NOMO-1 (cell line): Measurements from ENCODE around the gene PSMA5.
A peak's percentile ranks its signal among the peaks of the same experiment; 100 is the strongest.

Experiments
- DNase-seq, 2 experiments: peaks; one replicate each; lab custom pipeline; 2025; ENCODE audit not compliant: unreplicated experiment in 2 of 2; lab: John Stamatoyannopoulos, UW

PSMA5 gene

DNA sequence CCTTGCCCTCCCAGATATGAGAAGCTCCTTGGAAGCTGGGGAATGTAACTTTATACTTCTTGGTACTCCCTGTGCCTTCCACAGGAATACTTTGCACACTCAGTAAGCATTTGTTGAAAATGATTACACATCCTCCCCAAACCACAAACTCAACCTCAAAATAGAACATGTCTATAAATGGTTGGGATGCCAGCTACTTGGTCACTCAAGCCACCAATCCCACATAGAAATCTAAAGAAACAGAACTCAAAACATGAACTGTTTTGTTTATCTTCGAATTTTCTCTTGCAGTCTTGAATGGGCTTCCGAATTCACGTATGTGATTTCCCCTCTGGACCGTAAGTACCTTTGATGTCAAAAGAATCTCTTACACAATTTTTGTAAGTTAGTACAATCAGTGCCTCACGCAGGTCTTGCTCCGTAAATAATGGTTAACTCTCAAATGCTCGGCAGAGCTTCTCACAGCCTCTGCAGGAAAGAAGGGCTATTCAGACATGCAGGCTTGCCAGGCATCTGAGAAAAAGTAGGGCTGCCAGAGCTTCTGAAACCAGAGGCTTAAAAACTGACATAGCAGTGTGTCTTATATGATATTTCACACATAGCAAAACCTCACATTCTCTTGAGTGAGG is 55.4 kb downstream of the PSMA5 start:
- DNase-seq = peak; percentile 17 to 51

DNA sequence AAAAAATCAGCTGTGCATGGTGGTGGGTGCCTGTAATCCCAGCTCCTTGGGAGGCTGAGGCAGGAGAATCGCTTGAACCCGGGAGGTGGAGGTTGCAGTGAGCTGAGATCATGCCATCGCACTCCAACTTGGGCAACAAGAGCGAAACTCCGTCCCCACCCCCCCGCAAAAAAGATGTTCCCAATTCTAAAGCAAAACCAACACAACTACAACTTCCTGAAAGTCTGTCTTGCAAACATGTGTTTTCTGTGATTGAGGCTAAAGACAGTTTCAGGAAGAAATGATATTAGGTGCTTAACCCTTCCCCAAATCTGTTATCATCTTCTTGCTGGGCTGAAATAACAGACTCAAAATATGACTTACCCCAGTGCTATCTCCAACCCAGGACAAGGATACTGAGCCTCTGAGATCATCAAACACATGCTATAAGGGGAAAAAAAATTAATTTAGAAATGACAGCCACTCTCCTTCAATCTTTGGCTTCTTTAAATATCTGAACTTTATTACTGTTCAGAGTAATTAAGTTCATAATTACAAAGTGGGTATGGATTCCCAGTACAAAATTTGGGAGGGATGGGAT is 57.0 kb downstream of the PSMA5 start:
- peak; percentile 44 to 64 for DNase-seq

DNA sequence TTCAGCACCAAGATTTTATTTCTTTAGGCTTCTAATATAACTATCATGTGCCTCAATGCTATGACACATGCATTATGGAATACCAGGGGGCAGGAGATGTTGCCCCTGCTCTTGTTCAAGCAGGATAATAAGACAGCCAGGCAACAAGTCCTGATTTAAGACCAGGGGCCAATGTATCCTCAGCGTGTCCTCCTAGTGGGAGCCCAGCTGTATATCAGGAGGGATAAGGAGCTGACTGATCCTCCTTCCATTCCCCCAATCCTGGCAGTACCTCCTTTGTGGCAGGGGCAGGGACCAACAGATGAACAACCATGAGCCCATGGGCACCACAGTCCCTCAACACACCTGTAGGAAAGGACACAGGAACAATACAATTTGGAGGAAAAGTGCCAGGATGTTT is 57.8 kb downstream of the PSMA5 start:
- DNase-seq = no peak

DNA sequence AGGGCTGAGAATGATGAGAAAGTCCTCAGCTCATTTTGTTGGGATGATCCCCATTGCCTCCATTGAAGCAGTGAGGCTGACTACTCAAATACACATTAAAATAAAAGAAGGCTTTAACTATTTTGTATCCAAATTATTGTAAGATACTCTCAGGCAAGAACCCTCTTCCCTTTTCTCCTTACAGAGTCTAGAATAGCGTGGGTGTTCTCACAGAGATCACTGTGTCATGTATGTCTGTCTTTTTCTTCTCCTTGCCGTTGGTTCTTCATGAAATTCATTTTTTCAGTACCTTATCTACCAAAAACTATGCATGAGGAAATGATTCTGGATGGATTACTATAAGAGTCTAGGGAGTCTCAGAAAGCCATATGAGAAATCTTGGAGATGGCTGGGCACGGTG is 58.6 kb downstream of the PSMA5 start:
- no peak for DNase-seq

DNA sequence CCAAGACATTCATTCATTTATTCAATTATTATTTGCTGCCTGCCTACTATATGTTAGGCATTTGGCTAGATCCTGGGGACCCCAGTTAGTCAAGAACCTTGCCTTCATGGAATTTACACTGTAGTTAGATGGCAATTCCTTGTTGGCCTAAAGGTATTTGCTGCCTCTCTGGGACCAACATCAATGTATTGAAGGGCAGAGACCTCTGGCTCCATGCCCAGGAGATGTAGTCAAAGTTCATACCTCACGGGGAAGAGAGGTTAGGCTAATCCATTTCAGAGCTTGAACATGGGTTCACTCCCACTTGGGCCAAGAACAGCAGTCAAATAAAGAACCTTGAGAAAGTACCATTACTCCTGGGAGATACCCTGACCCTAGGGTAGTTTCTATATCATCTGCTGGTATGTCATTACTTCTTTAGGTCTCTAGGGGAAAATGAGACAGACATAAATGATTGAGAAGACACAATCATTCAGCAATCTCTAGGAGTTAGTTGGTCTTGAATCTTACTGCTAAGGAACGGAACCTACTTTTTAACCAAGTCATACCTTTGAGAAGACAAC is 60.5 kb downstream of the PSMA5 start:
- DNase-seq = no peak

DNA sequence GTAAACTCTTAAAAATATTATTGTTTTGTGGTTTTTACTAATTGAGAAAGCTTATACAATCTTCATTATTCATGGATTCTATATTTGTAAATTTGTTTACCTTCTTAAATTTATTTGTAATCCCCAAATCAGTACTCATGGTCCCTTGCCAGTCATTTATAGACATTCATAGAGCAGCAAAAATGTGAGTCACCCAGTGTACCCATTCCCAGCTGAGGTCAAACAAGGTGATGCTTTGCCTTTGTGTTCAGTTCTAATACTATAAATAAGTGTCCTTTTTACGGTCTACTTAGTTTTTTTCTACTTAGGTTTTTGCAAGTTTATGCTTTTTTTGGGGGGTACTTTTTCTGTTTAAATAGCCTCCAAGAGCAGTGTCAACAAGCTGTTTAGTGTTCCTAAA is 64.6 kb downstream of the PSMA5 start:
- no peak for DNase-seq

DNA sequence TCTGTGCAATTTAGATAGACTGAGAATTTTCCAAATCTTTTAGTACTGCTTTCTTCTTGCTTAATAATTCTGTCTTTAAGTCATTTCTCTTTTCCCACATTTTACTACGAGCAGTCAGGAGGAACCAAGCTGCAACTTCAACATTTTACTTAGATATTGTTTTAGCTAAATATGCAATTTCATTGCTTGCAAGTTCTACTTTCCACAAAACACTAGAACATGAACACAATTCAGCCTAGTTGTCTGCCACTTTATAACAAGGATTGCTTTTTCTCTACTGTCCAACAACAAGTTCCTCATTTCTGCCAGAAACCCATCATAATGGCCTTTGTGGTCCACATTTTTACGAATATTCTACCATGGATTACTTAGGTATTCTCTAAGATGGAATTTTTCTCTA is 65.2 kb downstream of the PSMA5 start:
- peak; percentile 4 to 39 for DNase-seq

DNA sequence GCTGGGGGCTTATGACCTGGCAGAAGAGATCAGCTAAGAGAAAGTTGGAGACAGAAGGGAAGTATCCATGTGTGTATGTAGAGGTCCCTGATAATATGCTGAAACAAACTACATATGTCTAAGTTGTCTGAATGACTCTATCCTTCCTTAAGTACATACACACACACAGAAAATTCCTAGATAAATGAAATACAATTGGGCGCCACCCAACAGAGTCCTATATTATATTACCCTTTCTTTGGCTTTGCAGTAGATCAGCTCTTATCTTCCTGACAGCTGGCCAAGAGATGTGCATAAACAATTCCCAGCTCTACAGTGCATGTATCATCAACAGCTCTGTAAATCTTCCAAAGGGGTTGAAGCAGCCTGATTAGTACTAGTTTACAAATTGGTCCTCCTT is 68.6 kb downstream of the PSMA5 start:
- no peak for DNase-seq

DNA sequence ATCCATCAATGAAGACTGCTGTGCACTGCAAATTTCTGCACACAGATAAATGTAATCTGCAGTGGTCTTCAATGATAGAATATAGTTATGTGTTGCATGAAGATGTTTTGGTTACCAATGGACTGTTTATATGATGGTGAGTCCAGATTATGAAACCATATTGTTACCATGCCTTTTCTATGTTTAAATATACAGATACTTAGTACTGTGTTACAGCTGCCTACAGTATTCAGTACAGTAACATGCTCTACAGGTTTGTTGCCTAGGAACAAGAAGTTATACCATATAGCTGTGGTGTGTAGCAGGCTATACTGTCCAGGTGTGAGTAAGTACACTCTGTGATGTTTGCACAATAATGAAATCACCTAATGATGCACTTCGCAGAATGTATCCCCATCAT is 69.3 kb downstream of the PSMA5 start:
- no peak for DNase-seq

DNA sequence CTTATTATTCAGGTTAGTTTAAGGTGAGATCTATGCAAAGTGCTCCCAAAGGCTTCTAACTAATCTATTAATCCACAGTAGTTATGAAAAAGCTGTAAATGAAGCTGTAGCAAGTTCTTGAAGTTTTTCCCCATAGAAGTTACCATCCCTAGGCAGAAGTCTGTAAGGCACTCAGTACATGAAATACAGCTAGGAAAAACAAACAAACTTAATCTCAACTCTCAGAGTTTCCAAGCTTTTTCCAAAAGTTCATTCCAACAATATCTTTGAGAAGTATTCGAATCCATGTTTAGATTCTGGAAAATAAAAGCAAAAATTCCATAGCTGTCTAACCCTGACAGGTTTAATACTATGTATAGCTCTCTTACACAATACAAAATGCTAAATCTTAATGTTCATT is 69.7 kb downstream of the PSMA5 start:
- no peak for DNase-seq

DNA sequence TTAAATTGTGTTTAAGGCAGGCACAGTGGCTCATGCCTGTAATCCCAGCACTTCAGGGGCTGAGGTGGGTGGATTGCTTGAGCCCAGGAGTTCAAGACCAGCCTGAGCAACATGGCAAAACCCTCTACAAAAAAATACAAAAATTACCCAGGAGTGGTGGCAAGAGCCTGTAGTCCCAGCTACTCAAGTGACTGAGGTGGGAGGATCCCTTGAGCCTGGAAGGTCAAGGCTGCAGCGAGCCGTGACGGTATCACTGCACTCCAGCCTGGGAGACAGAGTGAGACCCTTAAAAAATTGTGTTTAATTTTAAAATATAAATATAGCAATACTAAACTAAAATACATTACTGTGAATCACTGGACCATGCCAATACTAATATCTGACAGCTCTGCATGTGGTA is 71.3 kb downstream of the PSMA5 start:
- no peak for DNase-seq

DNA sequence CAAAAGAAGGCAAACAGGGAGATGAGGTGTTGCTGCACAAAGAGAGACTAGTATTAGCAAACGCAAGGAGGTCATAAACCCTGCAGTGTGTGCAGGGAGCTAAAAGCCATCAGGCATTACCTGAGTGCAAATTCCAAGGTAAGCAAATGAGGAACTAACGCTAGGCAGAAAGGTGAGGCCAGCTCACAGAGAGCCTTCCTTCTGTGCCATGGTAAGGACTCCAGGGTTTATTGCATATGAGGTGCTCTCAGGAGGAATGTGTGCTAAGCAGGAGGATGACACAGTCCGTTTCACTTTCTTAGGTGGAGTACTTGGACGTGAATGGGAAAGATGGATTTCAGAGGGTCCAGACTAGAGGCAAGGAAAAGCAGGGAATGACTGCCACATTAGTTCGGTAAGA is 74.8 kb downstream of the PSMA5 start:
- no peak for DNase-seq

DNA sequence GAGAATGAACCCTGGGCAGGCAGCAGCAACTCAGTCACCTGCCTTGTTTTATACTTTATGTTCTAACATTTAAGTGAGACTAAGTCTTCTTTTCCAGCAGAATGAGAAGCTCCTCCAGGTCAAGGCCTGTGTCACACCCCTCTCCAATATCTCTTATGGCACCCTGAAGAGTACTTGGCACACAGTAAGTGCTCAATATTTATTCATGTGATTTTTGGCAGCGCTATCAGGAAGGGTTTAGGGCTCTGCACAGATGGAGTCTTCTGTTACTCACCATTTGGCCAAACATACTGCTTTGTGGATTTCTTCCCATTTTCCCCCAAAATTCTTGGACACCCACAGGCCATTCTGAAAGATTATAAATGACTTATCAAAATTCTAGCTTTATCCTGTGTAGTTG is 75.6 kb downstream of the PSMA5 start:
- no peak for DNase-seq

DNA sequence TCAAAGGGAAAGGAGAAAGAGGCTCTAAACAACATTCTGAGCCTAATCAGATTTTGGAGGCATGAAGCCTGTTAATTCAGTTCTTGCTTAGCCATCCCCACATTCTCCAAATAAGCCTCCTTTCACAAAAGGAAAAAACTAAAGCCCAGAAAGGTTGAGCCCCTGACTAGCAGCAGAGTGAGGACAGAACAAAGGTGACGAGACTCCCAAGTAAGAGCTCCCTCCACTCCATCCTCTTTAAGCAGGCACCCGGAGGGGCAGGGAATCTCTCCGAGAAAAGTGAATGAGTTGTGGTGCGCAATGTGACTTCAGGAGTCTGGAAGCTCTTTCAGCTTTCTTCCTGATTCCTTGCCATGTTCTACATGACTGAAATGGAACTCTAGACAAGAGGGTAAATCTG is 76.1 kb downstream of the PSMA5 start:
- no peak for DNase-seq
